RWPE2 (cell line): ENCODE results near the gene DNAH7.

ENCODE experiments used
- ATAC-seq: fragments of 200-7000 bp; cut with Tn5 transposase; 3 replicates; pipeline ENCODE4 v1.9.1; 2021; ENCODE audit warnings: low read depth
- DNase-seq: peaks from one replicate; pipeline ENCODE4 v3.0.0-alpha.2; 2020; ENCODE audit warnings: low spot score
- H3K27ac ChIP-seq: fragments of 450-650 bp; 2 replicates; pipeline ENCODE4 v1.5.1; 2017; ENCODE audit warnings: mild to moderate bottlenecking; ENCODE audit not compliant: poor library complexity, severe bottlenecking
- H3K27me3 ChIP-seq: fragments of 250-450 bp; sonication (Bioruptor Pico); 2 replicates; pipeline ENCODE4 v1.5.1; 2021; ENCODE audit warnings: mild to moderate bottlenecking, moderate library complexity; ENCODE audit not compliant: insufficient read depth, poor library complexity, severe bottlenecking
- H3K36me3 ChIP-seq: fragments of 250-450 bp; sonication (Bioruptor Pico); 2 replicates; pipeline ENCODE4 v1.5.1; 2020; ENCODE audit warnings: low read depth, mild to moderate bottlenecking, moderate library complexity
- H3K4me1 ChIP-seq: fragments of 250-450 bp; sonication (Bioruptor Pico); 2 replicates; pipeline ENCODE4 v1.5.1; 2021; ENCODE audit warnings: mild to moderate bottlenecking, moderate library complexity; ENCODE audit not compliant: insufficient read depth, poor library complexity, severe bottlenecking
- H3K4me3 ChIP-seq: fragments of 250-450 bp; sonication (Bioruptor Pico); 2 replicates; pipeline ENCODE4 v1.5.1; 2021; ENCODE audit warnings: mild to moderate bottlenecking, moderate library complexity; ENCODE audit not compliant: severe bottlenecking
- H3K9me3 ChIP-seq: fragments of 250-450 bp; sonication (Bioruptor Pico); 2 replicates; pipeline ENCODE4 v1.5.1; 2021; ENCODE audit warnings: mild to moderate bottlenecking, moderate library complexity; ENCODE audit not compliant: severe bottlenecking
- TF ChIP-seq, protein P1 (sequence below): fragments of 450-650 bp; IDR thresholded peaks from one replicate; pipeline ENCODE4 v1.5.1; 2017; ENCODE audit warnings: mild to moderate bottlenecking, moderate library complexity; ENCODE audit not compliant: poor library complexity, severe bottlenecking

Gene DNAH7

DNA sequence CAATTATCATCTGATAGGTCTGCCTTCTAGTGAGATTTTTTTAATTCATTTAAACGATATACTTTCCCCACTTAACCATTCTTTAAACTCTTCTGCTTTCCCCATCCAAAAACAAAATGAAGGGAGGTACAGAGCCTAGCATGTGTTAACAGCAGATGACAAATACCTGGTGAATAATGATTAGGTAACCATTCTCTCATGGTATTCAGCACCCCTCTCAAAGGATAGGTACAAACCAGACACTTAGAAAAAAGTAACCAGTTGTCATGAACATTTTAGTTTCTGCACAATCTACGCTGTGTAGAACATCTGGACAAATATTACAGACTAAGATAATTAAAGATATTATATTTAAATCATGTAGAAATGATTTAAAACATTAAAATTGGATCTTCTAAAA, 56.3 kb downstream of the DNAH7 start:
- DNase-seq (no peak), ATAC-seq (no peak)
- no peak overlapping the region for H3K4me3 ChIP-seq
- no peak overlapping the region for H3K27ac ChIP-seq
- no peaks in the 10 kb centered on the region for H3K4me1 ChIP-seq
- TF ChIP-seq, protein P1, sequence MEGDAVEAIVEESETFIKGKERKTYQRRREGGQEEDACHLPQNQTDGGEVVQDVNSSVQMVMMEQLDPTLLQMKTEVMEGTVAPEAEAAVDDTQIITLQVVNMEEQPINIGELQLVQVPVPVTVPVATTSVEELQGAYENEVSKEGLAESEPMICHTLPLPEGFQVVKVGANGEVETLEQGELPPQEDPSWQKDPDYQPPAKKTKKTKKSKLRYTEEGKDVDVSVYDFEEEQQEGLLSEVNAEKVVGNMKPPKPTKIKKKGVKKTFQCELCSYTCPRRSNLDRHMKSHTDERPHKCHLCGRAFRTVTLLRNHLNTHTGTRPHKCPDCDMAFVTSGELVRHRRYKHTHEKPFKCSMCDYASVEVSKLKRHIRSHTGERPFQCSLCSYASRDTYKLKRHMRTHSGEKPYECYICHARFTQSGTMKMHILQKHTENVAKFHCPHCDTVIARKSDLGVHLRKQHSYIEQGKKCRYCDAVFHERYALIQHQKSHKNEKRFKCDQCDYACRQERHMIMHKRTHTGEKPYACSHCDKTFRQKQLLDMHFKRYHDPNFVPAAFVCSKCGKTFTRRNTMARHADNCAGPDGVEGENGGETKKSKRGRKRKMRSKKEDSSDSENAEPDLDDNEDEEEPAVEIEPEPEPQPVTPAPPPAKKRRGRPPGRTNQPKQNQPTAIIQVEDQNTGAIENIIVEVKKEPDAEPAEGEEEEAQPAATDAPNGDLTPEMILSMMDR = no peak
- H3K9me3 ChIP-seq = no peaks in the 10 kb centered on the region
- H3K27me3 ChIP-seq = no peaks in the 10 kb centered on the region
- H3K36me3 ChIP-seq = no peaks in the 10 kb centered on the region

DNA sequence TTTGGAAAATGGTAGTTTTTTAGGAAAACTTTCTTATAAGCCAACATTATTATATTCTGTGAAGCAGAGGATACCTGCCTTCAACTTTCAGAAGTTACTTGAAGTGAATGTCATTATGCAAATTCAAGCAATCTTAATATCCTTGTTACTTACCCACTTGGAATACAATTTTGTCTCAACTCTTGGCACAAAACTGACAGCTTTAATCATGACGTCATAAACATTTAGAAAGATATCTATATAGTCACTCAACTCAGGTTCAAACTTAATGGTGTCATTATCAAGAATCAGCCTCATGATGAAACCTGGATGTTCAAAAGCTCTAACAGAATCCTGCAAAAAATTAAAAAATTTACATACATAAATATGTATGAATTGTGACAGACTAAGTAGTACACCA, 68.1 kb downstream of the DNAH7 start:
- Histone ChIP-seq H3K4me1 (no peaks in the 10 kb centered on the region), H3K36me3 (no peaks in the 10 kb centered on the region), H3K4me3 (no peak overlapping the region), H3K27me3 (no peaks in the 10 kb centered on the region), H3K9me3 (no peaks in the 10 kb centered on the region), H3K27ac (no peak overlapping the region)
- TF ChIP-seq, protein P1 = no peak
- ATAC-seq (no peak), DNase-seq (no peak)

DNA sequence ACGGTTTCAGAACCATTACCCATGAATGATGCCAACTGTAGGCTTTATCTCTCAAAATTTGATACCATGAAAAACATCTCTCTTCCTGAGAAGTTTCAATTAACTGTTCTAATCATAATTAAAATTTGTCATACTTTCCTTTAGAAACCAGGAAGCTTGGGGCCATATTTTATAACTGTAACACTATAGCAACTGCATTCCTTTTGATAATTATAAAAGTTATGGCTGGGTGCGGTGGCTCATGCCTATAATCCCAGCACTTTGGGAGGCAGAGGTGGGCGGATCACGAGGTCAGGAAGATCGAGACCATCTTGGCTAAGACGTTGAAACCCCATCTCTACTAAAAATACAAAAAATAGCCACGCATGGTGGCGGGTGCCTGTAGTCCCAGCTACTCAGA, 70.6 kb downstream of the DNAH7 start:
- DNase-seq = no peak
- no peaks in the 10 kb centered on the region for H3K9me3 ChIP-seq
- H3K4me3 ChIP-seq = no peak overlapping the region
- TF ChIP-seq, protein P1 = no peak
- H3K27ac ChIP-seq = no peak overlapping the region
- no peaks in the 10 kb centered on the region for H3K36me3 ChIP-seq
- no peaks in the 10 kb centered on the region for H3K27me3 ChIP-seq
- no peak for ATAC-seq
- no peaks in the 10 kb centered on the region for H3K4me1 ChIP-seq

DNA sequence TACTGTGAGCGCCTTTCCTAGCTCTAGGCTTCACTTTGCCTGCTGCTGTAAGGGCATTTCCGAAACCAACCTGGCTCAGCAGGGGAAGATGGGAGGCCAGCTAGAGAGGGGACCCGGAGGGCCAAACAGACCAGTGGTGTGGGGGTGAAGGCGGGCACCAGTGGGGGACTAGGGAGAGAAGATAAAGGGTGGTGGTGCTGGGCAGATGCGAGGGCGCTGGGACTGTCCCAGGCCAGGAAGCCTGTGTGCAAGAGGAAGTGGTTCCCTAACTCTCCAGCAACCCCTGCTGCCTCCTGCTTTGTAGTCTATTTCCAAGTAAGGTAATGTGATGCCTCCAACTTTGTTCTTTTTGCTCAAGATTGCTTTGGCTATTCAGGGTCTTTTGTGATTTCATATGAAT, 73.1 kb downstream of the DNAH7 start:
- Histone ChIP-seq H3K27ac (no peak overlapping the region), H3K9me3 (no peaks in the 10 kb centered on the region), H3K4me3 (no peak overlapping the region), H3K27me3 (no peaks in the 10 kb centered on the region), H3K36me3 (no peaks in the 10 kb centered on the region), H3K4me1 (no peaks in the 10 kb centered on the region)
- TF ChIP-seq, protein P1 = no peak
- no peak for ATAC-seq
- DNase-seq = no peak

DNA sequence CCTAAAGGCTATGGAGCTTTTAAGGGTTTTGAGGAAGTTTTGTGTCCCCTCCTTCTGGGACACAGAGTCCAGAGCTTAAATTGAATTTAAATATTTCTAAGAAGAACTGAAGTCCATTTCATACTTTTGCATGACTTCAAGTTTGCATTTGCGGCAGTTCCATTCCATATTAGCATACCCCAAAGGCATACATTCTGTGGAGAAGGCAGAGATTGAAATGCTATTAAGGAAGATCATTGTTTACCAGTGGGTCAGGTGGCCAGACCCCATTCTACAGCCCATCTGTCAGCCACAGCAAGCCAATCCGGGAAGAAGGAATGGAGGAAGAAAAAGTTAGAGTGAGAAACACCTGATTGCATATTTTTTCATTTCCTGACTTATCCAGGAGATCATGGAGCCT, 75.0 kb downstream of the DNAH7 start:
- no peaks in the 10 kb centered on the region for H3K4me1 ChIP-seq
- H3K9me3 ChIP-seq = no peaks in the 10 kb centered on the region
- TF ChIP-seq, protein P1 = no peak
- no peaks in the 10 kb centered on the region for H3K27me3 ChIP-seq
- H3K36me3 ChIP-seq = no peaks in the 10 kb centered on the region
- DNase-seq (no peak), ATAC-seq (no peak)
- H3K27ac ChIP-seq = no peak overlapping the region
- H3K4me3 ChIP-seq = no peak overlapping the region
